Gastroesophageal sphincter (tissue), 3 donors: ENCODE measurements around the gene SGIP1.

ENCODE experiments used
- EP300 ChIP-seq: sonication (generic); formaldehyde crosslinking; IDR thresholded peaks from one replicate; pipeline ENCODE4 v1.6.1; 2017; ENCODE audit warnings: antibody characterized with exemption, mild to moderate bottlenecking
- POLR2A ChIP-seq, 2 donors: fragments of 450-650 bp; IDR thresholded peaks; one replicate each; pipeline ENCODE4 v1.6.1; 2017; ENCODE audit warnings: antibody characterized with exemption in 2 of 2, mild to moderate bottlenecking in 2 of 2, moderate library complexity in 1 of 2
- POLR2AphosphoS5 ChIP-seq: sonication (generic); formaldehyde crosslinking; IDR thresholded peaks from one replicate; pipeline ENCODE4 v1.6.1; 2017; ENCODE audit warnings: antibody characterized with exemption
- TF ChIP-seq, protein P1 (sequence below), 4 experiments: fragments of 200-600 bp in 2 of 4; fragments of 450-650 bp in 2 of 4; sonication (generic) in 1 of 4; IDR thresholded peaks; one replicate each; pipeline ENCODE4 v1.5.1; 2017 to 2019; ENCODE audit warnings: antibody characterized with exemption in 4 of 4, mild to moderate bottlenecking in 2 of 4, moderate library complexity in 2 of 4

DNA sequence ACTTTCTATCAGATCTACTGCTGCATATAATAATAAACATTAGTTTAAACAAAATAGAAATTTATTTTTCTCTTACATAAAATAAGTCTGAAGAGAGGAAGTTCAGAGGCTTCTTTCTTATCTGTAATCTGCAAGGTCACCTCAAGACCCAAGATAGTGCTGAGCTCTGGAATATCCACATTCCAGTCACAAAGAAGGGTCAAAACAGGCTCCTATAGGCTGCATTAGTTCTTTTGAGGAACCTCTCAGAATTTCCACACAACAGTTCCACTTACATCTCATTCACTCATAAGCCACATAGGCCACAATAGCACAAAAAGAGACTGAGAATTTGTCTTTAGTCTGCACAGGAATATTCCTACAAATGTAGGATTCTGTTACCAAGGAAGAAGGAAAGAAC, 233.7 kb downstream of the SGIP1 start:
- TF ChIP-seq POLR2A (IDR thresholded peaks at IDR 0.05), result no peak
- TF ChIP-seq, protein P1, sequence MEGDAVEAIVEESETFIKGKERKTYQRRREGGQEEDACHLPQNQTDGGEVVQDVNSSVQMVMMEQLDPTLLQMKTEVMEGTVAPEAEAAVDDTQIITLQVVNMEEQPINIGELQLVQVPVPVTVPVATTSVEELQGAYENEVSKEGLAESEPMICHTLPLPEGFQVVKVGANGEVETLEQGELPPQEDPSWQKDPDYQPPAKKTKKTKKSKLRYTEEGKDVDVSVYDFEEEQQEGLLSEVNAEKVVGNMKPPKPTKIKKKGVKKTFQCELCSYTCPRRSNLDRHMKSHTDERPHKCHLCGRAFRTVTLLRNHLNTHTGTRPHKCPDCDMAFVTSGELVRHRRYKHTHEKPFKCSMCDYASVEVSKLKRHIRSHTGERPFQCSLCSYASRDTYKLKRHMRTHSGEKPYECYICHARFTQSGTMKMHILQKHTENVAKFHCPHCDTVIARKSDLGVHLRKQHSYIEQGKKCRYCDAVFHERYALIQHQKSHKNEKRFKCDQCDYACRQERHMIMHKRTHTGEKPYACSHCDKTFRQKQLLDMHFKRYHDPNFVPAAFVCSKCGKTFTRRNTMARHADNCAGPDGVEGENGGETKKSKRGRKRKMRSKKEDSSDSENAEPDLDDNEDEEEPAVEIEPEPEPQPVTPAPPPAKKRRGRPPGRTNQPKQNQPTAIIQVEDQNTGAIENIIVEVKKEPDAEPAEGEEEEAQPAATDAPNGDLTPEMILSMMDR (IDR thresholded peaks at IDR 0.05), result no peak
- TF ChIP-seq POLR2AphosphoS5, result no peak
- no peak for TF ChIP-seq EP300
